Endometrial microvascular endothelial cells (primary cell): ENCODE results near the gene MEN1. TPM values are rescaled to one million over a fixed set of nuclear protein-coding genes. Genes with fewer than 3 reads are reported as not detected.

Source experiments
- in situ Hi-C: cut with HindIII; loops from 2 replicates; pipeline ENCODE4 v1.10.0; 2017; ENCODE audit warnings: low sequenced_read_pairs, low pct_unique_long_range_greater_than_20kb; ENCODE audit errors: inconsistent ontology term
- total RNA-seq: library from RNA; depleted of rRNA; stranded (reverse); fragments of >200 nt; gene quantifications from one replicate; pipeline ENCODE4 v1.2.3, GENCODE V29; 2015; ENCODE audit errors: inconsistent ontology term

Gene MEN1
- total RNA-seq, 1 donor from 2014 or later, result 34.0 TPM

DNA sequence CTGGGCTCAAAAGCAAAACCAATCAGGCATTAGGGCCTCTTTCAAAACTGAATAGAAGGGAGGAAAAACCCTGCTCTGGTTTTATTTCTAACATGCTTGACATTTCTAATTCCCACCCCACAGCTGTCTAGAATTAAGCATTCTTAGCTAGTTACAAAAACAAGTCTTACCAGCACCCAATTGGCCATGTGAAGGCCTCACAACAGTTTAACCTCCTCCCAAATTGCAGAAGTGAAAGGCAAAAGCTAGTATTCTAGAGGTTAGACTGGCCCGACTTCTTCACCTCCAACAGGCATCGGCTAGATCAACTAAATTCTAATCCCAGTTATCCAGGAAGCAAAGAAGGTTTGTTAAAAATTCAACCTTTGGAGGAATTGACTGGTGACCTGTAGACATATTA lies 38.5 kb downstream of the MEN1 start:
- in situ Hi-C loops, result no loop called here

DNA sequence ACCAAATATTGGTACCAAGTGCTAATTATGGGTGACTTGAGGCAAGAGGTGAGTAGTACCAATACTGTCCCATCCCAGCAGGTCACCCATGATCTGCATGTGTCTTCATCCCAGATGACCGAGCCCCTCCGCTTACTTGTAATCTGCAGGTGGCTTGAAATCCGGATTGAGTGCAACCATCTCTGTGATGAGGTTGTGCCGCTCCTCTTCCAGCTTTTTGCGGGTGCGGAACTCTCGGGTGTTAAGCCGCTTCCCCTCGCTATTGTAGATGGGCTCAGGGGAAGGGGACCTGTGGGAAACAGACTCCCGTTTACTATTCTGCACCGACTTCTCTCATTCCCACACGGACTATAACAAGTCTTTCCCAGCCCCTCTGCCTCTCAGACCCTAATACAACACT lies 40.2 kb downstream of the MEN1 start:
- in situ Hi-C loops, result no loop called here

DNA sequence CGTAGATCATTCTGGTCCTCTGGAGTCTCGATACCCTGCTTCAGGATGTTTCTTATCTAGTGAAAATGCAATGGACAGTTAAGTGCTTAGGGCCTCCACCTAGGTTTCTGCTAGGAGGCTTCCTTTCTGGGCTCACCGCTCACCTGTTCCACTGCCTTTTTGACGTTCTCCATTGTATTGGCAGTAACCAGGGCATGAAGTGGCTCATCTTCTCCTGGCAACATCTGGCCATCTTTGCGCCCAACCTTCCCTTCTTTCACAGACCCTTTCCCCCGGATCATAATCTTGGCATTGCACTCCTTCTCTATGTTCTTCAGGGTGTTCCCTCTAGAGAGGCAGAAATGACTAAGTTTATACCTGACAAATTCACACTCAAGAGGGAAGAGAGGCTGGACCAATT lies 41.1 kb downstream of the MEN1 start:
- in situ Hi-C loops, result no loop called here

DNA sequence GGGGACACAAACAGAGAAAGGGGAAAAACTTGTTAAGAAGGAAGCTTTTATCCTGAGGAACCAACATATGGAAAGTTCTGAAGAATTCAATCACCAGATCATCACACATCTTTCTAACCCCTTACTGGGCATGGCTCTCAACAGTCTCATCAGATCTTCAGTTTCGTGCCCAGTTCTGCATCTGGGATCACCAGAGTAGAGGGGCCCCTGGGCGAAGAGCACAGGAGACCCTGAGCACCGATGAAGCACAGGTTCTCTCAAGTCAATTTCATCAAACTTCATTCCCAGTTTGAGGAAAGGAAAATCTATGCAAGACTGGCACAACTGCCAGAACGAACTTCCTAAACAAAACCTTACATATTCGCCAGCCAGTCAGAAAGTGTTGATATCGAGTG lies 42.1 kb downstream of the MEN1 start:
- in situ Hi-C loops, result no loop called here

DNA sequence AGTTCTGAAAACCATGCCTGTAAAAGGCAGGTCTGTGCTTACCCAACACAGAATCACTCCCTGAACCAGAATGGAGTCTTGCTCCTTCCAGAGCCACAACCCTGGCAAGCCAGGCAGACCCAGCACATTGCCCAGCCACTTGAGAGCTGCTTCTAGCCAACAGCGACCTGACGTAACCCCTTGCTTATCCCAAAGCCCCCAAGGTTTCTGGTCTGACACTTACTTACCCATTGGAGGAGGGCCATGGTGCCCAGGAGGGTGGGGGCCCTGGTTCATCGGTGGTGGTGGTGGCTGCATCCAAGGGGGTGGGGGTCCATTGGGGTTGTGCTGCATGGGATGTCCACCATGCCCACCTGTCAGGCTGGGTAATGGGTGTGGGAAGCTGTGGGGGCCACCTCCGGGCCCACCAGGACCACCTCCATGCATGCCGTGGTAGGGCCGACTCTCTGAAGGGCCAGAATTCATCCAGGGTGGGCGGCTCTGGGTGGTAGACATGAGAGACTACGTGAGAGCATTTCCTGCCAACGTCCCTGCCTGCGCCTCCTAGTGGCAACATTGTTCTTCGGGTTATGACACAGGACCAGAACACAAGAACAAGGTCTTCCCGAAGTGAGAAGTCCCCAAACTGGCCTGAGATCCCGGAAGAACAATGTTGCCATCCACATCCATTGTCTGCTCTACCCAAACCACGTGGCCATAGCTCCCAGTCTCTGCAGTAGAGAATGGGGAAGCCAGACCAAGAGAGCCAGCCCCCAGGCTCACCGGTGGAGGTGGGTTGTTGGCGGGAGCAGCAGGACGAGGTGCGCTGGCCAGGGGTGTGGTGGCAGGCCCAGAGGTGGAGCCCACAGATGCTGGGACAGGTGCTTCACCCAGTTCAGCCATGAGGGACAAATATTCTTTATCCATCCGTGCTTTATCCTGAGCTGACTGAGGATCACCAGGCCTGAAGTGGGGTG lies 42.7 kb downstream of the MEN1 start:
- in situ Hi-C loops, result no loop called here

DNA sequence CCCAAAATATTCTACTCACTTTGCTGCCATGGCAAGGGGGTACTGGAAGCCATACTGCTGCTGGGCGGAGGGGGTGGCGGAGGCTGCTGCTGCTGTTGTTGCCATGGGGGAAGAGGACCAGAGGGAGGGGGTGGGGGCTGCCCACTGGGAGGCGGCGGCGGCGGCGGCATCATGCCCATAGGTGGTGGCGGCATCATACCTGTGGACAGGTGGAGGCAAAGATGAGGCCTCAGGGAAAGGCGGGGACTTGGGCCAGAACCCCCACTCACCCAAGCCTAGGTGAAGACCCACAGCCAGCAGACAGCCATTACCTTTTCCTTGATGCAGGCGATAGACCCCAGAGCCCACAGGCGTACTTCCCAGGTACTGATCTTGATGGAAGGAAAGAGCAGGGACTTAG lies 43.5 kb downstream of the MEN1 start:
- in situ Hi-C loops, result no loop called here

DNA sequence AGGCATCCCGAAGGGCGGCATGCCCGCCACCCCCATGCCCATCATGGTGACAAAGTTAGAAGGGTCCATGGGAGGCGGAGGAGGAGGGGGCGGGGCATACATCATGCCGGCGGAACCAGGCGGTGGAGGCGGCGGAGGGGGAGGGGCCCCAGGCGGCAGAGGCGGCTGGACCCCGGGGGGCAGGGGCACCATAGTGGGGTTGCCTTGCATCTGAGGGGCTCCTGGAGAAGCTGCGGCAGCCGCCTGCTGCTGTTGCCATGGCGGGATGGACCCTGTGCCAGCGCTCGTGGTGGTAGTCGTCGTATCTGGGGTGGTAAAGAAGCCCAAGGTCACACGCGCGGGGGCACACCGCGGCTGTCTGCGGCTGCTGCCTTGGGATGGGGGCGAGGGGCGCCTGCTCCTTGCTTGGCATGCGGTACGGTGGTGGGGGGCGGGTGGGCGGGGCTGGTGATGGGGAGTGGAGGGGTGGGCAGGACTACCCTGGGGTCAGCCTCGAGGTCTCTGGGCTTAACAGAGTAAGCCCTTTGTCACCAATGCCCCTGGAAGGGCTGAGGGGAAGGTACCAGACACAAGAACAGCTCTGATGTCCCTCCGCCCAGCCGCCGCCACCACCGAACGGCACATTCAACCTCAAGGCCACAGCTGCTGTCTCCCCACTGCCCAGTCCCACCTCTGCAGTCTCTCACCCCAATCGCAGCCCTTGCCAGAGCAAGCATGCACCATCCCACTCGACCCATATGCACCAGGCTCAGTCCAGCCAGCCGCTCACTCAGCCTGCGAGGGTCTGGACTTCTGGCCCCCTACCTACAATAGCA lies 44.3 kb downstream of the MEN1 start:
- in situ Hi-C loops, result no loop called here

DNA sequence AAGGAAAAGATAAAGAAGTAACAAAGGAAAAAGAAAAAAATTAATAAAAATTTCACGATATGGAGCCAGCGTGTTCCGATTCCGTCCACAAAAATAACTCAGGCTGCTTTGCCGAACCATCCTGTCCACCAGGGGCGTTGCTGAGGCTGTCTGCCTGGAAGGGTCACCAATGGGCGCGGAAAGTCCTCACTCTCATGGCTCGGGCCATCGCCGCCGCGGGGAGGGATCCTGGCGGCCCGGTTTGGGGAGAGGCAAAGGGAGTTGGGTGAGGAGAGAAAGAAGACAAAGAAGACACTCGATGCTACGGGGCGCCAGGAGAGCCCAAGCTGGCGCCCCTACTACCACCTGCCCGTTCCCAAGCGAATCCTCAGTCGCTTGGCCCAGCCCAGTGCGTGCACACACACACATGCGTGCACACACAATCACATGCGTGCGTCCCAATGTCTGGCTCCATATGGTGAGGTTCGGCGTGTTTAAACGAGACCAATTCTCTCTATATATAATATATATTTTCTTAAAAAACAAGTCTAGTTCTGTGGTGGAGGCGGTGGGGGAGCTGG lies 45.0 kb downstream of the MEN1 start:
- in situ Hi-C loops, result no loop called here

DNA sequence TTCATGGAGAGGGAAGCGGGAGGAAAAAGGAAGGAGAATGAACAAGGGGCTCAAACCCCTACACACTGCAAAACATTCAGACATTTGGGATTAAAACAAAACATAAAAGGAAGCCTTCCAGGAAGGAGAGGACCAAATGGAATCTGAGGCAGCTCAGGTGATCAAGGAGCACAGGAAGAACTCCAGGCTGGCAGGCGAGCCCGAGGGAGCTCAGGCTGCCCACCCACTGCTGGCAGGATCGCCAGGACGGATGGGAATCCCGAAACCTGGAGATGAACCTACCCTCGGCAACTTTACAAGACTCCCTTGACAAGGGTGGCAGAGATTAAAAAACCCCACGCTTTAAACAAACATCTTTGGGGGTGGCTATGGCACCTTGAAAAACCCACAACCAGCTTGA lies 45.6 kb downstream of the MEN1 start:
- in situ Hi-C loops, result no loop called here

DNA sequence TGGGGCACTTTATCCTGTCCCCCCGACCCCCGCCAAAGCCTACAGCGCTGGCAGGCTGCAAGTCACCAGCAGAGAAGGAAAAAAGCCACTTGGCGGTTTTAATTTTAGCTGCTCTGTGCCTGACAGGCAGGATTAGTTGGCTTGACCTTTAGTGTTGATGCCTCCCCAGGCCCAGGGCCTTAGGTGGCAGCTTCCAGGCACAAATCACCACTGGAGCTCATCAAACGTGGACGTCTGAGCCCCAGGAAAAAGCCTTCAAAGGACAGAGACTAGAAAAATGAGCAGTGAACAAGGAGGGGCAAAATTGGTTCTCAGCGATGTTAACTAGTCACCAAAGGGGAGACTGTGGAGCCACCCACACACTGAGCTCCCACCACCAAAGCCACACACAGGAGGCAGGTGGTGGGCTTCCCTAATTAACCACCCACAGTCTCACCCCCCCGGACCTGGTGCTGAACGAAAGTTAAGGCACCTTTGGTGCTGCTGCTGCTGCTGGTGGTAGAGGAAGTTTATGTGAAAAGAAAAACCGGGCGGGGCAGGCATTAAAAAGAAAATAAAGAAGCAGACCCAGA lies 46.2 kb downstream of the MEN1 start:
- in situ Hi-C loops, result no loop called here

DNA sequence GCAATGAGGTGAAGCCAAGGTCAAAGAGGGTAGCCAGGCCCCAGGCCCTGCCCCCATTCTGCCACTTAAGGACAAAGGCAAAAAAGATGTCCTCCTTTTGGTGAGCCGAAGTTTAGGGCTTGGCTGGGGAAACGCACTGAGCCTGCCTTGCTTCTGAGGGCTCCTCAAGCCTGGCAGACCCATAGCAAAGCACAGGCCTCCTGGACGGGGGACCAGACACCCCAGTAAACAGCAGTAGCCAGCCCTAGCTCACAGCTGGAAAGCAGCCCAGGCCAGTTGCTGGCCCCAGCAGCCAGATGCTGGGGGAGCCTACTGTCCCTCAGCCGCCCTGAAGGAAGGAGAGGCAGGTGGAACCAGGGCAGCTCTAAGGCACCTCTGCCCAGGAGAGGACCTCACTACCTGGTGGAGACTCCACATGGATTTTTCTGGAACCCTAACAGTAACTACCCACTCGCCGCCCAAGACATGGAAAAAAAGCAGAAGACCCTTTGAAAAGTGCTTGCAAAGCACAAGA lies 46.8 kb downstream of the MEN1 start:
- in situ Hi-C loops, result no loop called here

DNA sequence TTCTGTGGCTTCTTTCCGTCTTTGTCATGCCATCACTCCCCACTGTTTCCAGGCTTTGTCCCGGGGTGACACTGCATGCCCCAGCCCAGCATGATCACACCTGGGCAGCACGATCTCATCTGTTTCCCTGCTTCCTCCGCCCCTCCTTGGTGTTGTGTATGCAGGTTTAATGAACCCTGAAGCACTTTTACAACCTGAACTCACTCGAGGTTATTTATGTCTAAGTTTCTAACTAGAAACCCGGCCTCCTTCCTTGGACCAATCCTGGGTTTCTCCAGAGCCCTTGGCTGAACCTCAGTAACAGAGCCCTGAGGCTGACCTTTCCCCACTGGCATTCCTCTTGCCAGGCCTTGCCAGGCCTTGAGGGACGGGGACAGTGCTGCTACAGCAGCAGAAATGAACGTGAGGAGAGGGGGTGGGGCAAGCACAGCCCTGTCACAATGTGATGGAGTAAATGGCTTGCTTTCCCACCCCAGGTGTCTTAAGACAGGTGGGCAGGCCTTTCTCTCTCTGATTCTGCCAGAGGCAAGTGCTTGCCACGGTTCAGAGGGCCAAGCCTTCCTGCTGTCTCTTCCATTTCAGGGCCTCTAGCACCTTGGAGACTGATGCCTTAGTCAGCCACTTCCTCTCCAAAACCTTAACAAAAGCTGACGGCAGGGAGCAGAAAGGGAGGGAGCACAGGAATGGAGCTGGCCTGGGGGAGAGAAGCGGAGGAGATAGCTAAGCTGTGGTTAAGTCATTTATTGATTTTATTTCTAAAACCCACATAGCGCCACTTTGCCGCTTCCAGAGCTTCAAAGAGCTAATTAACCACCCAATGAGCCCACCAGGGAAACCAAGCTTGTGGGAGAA lies 47.5 kb downstream of the MEN1 start:
- in situ Hi-C loops, result no loop called here

DNA sequence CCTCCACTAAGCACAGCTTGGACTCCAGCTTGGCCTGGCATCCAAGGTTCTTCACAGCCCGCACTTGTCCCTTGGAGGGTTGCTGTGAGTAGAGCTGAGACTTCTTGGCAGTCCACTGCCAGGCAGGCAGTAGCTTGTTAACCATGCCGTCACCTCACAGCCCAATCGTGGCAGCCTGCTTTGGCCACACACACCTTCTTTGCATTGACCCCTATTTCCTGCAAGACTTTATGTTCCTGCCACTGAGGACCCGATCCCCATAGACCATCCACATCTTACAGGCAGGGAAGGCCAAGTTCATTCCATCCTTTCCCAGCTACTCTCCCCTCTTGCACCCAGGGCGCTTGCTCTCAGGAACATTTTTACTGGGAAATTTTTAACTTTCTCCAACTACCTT lies 48.1 kb downstream of the MEN1 start:
- in situ Hi-C loops, result no loop called here

DNA sequence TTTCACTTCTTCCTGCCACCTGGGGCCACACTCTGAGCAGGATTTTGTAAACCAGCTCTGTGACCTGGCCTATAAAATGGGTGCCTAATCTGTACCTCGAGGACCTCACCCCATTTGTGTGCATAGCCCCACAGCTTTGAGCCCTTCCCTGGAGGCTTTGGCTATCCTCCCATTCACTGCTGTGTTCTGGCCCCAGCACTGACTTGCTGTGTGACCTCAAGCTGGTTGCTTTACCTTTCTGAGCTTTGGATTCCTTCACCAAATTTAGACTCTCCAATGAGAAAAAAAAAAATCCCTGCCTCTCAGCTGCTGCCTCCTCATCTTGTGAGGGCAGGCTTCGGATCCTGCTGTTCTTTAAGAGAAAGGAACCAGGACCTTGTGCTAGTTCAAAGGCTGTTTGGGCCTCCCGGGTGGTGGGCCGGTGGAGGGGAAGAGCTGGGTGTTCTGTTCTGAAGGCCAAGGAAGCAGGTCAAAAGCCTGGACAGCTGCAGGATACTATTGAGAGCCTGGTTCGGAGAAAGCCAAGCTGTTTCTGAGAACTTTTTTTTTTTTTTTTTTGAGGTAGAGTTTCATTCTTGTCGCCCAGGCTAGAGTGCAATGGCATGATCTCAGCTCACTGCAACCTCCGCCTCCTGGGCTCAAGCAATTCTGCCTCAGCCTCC lies 49.5 kb downstream of the MEN1 start:
- in situ Hi-C loops, result no loop called here

DNA sequence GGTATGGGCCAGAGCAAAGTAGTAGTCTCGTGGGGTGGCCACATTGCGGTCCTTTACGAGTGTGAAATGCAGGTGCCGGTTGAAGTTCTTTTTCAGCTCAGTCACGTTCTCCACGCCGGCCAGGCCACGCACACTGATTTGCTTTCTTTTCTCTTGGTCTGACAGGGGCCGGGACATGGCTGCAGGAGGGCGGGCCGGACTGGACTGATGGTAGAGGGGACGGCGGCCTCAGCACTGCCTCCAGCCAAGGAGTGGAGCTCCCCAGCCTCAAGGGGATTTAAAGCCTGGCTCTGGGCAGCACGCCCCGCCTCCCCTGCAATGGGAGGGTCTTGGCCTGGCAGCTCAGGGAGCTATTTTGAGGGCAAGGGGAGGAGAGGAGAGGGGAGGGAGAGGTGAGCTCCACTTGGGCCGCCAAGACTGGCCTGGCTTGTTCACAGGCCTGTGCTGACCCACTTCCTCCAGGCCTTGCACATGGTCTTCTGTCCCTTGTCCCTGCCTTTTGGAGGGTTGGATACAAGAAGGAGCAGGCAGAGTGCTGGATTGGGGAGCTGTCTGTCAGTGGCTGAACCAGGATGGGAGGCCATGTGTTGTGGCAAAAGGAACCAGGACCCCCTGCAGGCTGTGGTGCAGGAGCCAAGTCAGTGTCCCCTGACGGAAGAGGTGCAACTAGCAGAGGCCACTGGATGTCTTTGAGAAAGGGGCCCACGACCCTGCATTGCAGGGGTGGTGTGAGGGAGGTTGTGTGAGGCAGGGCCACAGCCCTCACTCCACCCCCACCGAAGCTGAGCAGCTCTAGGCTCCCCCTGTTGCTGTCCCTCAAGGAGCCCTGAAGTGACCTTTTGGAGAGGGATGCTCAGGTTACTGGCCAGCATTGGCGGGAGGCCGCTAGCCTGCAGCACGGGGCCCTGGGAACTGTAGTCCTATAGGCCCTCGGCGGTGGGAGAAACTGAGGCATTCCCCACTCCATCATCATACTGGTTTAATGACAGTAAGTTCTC lies 50.3 kb downstream of the MEN1 start, which contains the start of gene PYGM:
Gene PYGM (minus strand): TSS at position 253 of the 998 bp plus-strand sequence. CDS start 76 bp downstream, at position 177.
- in situ Hi-C loops, result no loop called here

DNA sequence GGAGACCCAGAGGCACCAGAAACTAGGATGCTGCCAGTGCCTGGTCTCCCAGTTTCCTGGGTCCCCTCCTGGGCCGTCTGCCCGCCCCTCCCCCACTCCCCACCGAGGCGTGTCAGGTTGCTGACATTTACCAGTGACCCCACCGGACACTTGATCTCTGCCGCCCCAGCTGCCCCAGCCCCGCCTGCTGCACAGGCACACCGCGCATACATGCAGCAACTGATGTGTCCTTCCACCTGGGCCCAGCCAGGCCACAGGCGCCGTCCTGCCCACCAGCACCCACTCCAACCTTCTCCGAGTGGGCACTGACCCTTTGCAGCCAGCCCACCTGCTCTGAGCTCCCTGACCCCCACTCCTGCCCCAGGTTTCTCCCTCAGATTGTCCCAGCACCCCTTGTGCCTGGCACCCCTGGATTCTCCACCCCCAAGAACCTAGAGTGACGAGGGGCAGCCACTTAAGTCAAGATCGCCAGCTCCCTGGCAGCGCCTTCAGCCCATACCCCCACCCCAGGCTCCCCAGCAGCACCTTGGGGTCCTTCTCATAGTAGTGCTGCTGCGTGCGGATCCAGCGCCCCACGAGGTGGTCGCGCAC lies 51.1 kb downstream of the MEN1 start:
- in situ Hi-C loops, result no loop called here
